ENCODE results near the gene GPI.

DNA sequence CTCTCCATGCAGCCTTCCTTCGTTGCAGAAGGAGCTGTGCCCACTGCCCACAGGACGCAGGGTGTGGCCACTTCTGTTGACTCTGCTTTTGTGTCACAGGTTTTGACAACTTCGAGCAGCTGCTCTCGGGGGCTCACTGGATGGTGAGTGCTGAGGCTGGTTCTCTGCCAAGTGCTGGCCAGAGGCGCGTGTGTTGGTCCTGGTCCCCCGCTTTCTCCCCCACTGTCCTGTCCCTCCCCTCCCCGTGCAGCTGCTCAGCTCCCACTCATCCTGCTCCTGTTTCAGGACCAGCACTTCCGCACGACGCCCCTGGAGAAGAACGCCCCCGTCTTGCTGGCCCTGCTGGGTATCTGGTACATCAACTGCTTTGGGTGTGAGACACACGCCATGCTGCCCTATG, 28.6 kb downstream of the GPI start:
- TF ChIP-seq, protein P1, sequence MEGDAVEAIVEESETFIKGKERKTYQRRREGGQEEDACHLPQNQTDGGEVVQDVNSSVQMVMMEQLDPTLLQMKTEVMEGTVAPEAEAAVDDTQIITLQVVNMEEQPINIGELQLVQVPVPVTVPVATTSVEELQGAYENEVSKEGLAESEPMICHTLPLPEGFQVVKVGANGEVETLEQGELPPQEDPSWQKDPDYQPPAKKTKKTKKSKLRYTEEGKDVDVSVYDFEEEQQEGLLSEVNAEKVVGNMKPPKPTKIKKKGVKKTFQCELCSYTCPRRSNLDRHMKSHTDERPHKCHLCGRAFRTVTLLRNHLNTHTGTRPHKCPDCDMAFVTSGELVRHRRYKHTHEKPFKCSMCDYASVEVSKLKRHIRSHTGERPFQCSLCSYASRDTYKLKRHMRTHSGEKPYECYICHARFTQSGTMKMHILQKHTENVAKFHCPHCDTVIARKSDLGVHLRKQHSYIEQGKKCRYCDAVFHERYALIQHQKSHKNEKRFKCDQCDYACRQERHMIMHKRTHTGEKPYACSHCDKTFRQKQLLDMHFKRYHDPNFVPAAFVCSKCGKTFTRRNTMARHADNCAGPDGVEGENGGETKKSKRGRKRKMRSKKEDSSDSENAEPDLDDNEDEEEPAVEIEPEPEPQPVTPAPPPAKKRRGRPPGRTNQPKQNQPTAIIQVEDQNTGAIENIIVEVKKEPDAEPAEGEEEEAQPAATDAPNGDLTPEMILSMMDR (IDR thresholded peaks at IDR 0.05; ENCODE audit: low read depth, low read length, poor library complexity, severe bottlenecking): no peak
- no peak for TF ChIP-seq EZH2phosphoT487 (IDR thresholded peaks at IDR 0.05; ENCODE audit: borderline replicate concordance, low read length)

Data from DOHH2 (cell line).